Ascending aorta (tissue), 2 donors: ENCODE measurements around the gene PPARA. TPM values are rescaled to one million over a fixed set of nuclear protein-coding genes. Genes with fewer than 3 reads are reported as not detected.

ENCODE experiments used
- DNase-seq, 2 donors: peaks; one replicate each; pipeline ENCODE4 v3.0.0-alpha.2; 2019; ENCODE audit warnings: low spot score in 2 of 2
- H3K27ac ChIP-seq, 2 donors: fragments of 200-600 bp; sonication (generic); one replicate each; pipeline ENCODE4 v1.5.1; 2016 to 2017; ENCODE audit warnings: mild to moderate bottlenecking in 1 of 2
- H3K27me3 ChIP-seq: fragments of 200-600 bp; sonication (generic); one replicate; pipeline ENCODE4 v1.5.1; 2017
- H3K36me3 ChIP-seq, 2 donors: fragments of 200-600 bp; sonication (generic); one replicate each; pipeline ENCODE4 v1.5.1; 2016
- H3K4me1 ChIP-seq, 2 donors: fragments of 200-600 bp; sonication (generic); one replicate each; pipeline ENCODE4 v1.5.1; 2016 to 2017; ENCODE audit warnings: mild to moderate bottlenecking in 1 of 2
- H3K4me3 ChIP-seq, 2 donors: fragments of 200-600 bp; sonication (generic); one replicate each; pipeline ENCODE4 v1.5.1; 2016 to 2017; ENCODE audit warnings: mild to moderate bottlenecking in 1 of 2
- H3K9me3 ChIP-seq, 2 donors: fragments of 200-600 bp; sonication (generic); one replicate each; pipeline ENCODE4 v1.5.1; 2016
- intact Hi-C: fragments of 100-400 bp; cut with DNase I; formaldehyde crosslinking; loops from one replicate; pipeline ENCODE4 v1.15.1; 2023
- total RNA-seq: library from RNA; depleted of rRNA; stranded (reverse); fragments of >200 nt; gene quantifications from one replicate; pipeline ENCODE4 v1.1.0, GENCODE V29; 2016
- TF ChIP-seq, protein P1 (sequence below), 3 experiments: fragments of 200-600 bp in 2 of 3; fragments of 450-650 bp in 1 of 3; sonication (generic) in 2 of 3; IDR thresholded peaks; one replicate each; pipeline ENCODE4 v1.5.1; 2016 to 2019; ENCODE audit warnings: antibody characterized with exemption in 3 of 3, mild to moderate bottlenecking in 1 of 3, moderate library complexity in 1 of 3

Gene PPARA
- total RNA-seq, 1 donor from 2014 or later: 20.1 TPM

DNA sequence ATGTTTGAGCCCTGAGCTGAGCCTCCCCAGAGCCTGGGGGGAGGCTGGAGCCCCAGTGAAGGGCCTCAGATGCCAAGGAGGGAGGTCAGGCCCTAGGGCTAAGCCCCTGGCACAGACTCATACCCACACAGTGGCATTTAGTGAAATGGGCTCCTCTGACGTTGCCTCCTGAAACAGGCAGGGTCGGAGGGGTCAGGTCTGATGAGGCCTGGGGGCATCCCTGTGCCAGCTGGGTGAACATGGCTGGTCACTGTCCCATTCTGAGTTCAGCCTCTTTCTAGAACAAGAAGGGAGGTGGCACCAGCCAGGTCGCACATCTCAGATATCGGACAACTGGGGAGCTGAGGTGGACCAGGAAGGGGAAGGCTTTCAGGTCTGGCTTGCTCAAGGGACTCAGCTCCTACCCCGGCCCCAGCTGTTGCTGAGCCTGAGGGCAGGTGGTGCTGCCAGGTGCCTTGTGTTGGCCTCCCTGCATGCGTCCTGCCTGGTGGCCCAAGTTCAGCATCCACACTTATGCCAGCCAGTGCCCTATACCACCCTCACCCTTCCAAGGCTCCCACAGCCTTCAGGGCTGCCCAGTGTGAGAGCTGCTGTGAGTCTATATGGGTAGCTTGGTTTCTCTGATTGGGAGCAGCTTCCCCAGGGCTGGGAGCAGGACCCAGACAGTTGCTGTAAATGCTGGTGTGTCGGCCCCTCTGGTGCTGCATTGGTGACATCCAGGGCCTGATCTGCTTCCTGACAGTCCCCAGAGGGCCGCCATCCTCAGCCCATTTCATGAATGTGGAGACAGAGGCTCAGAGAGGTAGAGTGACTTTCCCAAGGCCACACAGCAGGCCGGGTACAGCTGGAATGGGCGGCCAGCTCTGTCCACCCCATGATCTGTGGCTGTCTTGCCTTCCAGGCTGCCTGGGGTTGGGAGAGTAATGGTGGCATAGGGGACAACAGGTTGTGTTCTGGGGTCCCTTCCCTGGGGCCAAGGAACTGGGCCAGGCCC lies 32.8 kb upstream of the PPARA start:
- Histone ChIP-seq H3K4me1 (peaks cover 6 to 23% of the 10 kb centered on the region in 2 donors), H3K9me3 (no peaks in the 10 kb centered on the region), H3K27ac (peak overlapping the region; percentile 72 to 94), H3K4me3 (no peak overlapping the region), H3K27me3 (no peaks in the 10 kb centered on the region), H3K36me3 (peaks cover 0 to 11% of the 10 kb centered on the region in 2 donors)
- DNase-seq: no peak
- intact Hi-C loops: loop anchor here (10.0 kb wide), 1 partner anchor 803 kb away; no protein-coding TSS in a partner anchor
- TF ChIP-seq, protein P1, sequence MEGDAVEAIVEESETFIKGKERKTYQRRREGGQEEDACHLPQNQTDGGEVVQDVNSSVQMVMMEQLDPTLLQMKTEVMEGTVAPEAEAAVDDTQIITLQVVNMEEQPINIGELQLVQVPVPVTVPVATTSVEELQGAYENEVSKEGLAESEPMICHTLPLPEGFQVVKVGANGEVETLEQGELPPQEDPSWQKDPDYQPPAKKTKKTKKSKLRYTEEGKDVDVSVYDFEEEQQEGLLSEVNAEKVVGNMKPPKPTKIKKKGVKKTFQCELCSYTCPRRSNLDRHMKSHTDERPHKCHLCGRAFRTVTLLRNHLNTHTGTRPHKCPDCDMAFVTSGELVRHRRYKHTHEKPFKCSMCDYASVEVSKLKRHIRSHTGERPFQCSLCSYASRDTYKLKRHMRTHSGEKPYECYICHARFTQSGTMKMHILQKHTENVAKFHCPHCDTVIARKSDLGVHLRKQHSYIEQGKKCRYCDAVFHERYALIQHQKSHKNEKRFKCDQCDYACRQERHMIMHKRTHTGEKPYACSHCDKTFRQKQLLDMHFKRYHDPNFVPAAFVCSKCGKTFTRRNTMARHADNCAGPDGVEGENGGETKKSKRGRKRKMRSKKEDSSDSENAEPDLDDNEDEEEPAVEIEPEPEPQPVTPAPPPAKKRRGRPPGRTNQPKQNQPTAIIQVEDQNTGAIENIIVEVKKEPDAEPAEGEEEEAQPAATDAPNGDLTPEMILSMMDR (IDR thresholded peaks at IDR 0.05): no peak

DNA sequence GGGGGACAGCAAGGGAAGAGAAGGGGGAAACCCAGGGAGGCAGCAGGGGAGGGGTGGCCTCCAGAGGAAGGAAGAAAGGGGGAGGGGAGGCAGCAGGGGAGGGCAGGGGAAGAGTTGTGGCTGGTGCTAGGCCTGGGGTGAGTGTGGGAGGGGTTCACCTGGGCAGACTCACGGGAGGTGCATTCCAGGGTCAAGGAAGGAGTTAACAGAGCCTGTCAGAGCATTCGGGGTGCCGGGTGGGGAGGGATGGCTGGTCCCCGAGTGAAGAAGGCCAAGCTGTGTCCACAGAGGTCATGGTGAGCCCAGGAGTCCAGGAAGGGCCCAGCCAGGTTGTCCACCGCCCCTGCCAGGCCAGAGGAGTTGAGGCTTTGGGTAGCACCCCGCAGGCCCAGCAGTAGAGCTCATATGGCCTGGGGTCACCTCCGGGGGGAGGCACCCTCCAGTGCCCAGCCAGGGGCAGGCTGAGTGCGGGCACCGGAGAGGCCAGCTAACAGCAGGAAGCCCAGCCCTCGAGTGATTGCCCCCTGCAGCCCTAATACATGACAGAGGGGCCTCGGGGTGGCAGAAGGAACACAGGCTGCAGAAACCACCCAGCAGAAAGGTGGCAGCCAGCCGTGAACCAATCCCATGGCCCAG lies 31.1 kb upstream of the PPARA start:
- no peak for DNase-seq
- Histone ChIP-seq H3K27me3 (no peaks in the 10 kb centered on the region), H3K4me3 (no peak overlapping the region), H3K9me3 (no peaks in the 10 kb centered on the region), H3K27ac (no peak overlapping the region), H3K4me1 (peaks cover 4 to 16% of the 10 kb centered on the region in 2 donors), H3K36me3 (no peaks in the 10 kb centered on the region)
- TF ChIP-seq, protein P1 (IDR thresholded peaks at IDR 0.05): no peak
- intact Hi-C loops: loop anchor here (10.0 kb wide), 1 partner anchor 804 kb away; no protein-coding TSS in a partner anchor

GRCh38 chr22:46119729-46120419 lies 30.5 kb upstream of the PPARA start:
- no peak for DNase-seq
- Histone ChIP-seq H3K36me3 (no peaks in the 10 kb centered on the region), H3K27ac (peak overlapping the region in 1 of 2 donors; percentile 25), H3K4me3 (no peak overlapping the region), H3K27me3 (no peaks in the 10 kb centered on the region), H3K4me1 (peaks cover 3 to 16% of the 10 kb centered on the region in 2 donors), H3K9me3 (no peaks in the 10 kb centered on the region)
- TF ChIP-seq, protein P1 (IDR thresholded peaks at IDR 0.05): no peak
- intact Hi-C loops: loop anchor here (10.0 kb wide), 1 partner anchor 805 kb away; no protein-coding TSS in a partner anchor

DNA sequence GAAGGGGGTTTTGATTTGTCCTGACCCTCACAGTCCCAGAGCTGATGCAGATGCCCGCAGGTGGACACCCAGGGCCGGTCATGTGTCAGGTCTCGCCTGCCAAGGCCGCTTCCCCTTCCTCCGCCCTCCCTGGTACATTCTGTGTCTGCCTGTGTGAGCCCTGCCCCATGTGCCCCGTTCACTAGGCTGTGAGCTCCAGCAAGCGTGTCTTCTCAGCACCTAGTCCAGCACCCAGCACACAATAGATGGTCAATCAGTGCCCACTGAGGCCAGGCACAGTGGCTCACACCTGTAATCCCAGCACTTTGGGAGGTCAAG lies 29.9 kb upstream of the PPARA start:
- DNase-seq: no peak
- peaks cover 3 to 16% of the 10 kb centered on the region in 2 donors for H3K4me1 ChIP-seq
- no peaks in the 10 kb centered on the region for H3K36me3 ChIP-seq
- TF ChIP-seq, protein P1 (IDR thresholded peaks at IDR 0.05): no peak
- intact Hi-C loops: no loop called here
- no peaks in the 10 kb centered on the region for H3K9me3 ChIP-seq
- no peaks in the 10 kb centered on the region for H3K27me3 ChIP-seq
- no peak overlapping the region for H3K4me3 ChIP-seq
- no peak overlapping the region for H3K27ac ChIP-seq

DNA sequence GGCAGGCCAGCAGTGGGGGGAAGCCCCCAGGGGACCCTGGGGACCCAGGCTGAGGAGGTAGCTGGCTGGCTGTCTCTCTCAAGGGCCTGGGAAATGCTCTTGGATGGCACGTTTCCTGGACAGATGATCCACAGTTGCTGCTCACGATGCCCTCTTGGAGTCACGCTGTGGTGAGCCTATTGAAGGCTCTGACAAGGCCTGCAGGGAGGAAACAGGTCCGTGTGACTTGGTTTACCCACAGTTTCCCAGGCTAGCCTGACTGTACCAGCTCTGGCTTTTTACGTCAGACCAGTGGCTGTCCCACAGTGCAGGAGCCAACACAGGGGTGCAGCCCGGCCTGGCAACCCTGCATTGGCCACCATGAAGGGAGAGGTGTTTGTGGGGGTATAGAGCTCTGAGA lies 29.2 kb upstream of the PPARA start:
- DNase-seq: no peak
- no peak overlapping the region for H3K4me3 ChIP-seq
- peaks cover 3 to 9% of the 10 kb centered on the region in 2 donors for H3K4me1 ChIP-seq
- H3K27ac ChIP-seq: no peak overlapping the region
- H3K9me3 ChIP-seq: no peaks in the 10 kb centered on the region
- TF ChIP-seq, protein P1 (IDR thresholded peaks at IDR 0.05): no peak
- H3K27me3 ChIP-seq: no peaks in the 10 kb centered on the region
- H3K36me3 ChIP-seq: no peaks in the 10 kb centered on the region
- intact Hi-C loops: no loop called here
